ENCODE results near the gene ZFR2. TPM values are rescaled to one million over a fixed set of nuclear protein-coding genes. Genes with fewer than 3 reads are reported as not detected.
A peak's percentile ranks its signal among the peaks of the same experiment; 100 is the strongest.

The ZFR2 gene
- total and polyA plus RNA-seq, 4 experiments from 2014 or later: 1.2 to 4.1 (median 3.5) TPM

DNA sequence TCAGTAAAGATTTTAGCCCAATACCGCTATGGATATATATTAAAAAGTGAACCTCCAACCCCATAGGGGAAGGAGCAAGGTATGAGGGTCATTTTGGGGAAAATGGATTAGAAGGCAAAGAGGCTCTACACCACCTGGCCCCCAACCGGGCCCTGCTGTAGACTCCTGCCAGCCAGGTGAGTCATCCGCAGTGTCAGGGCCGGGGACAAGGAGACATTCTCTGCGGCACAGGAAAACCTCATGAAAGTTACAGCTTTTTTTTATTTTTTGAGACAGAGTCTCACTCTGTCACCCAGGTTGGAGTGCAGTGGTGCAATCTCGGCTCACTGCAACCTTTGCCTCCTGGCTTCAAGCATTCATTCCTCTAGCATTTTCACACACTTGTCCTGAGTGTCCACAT is 32.0 kb downstream of the ZFR2 start:
- Mint-ChIP-seq H3K9me3 (no peaks in the 10 kb centered on the region), H3K27me3 (peaks cover 0 to 2% of the 10 kb centered on the region in 2 donors), H3K27ac (peak overlapping the region in 3 of 7 donors; percentile 25 to 64 (median 29)), H3K4me1 (peaks cover 0 to 7% (median 4%) of the 10 kb centered on the region in 4 donors), H3K36me3 (no peaks in the 10 kb centered on the region), H3K4me3 (no peak overlapping the region)
- H3K27me3 ChIP-seq (ENCODE audit: insufficient read depth, low read length): no peaks in the 10 kb centered on the region
- no peak overlapping the region for H3K27ac ChIP-seq (ENCODE audit: low read depth, low read length)
- ChIA-PET POLR2A (ENCODE audit: partially characterized antibody) (no interaction called here), CTCF (ENCODE audit: partially characterized antibody) (no interaction called here)
- no peak overlapping the region for H3K4me3 ChIP-seq (ENCODE audit: low read length in 2 of 2)
- no peaks in the 10 kb centered on the region for H3K9me3 ChIP-seq (ENCODE audit: control insufficient read depth in 1 of 2, low read length in 2 of 2)
- intact Hi-C loops (cut with micrococcal nuclease): no loop called here
- peak in 1 of 5 donors; percentile 53 for DNase-seq
- H3K4me1 ChIP-seq (ENCODE audit: insufficient read depth, low read length): no peaks in the 10 kb centered on the region
- H3K36me3 ChIP-seq (ENCODE audit: insufficient read depth, low read length): no peaks in the 10 kb centered on the region

DNA sequence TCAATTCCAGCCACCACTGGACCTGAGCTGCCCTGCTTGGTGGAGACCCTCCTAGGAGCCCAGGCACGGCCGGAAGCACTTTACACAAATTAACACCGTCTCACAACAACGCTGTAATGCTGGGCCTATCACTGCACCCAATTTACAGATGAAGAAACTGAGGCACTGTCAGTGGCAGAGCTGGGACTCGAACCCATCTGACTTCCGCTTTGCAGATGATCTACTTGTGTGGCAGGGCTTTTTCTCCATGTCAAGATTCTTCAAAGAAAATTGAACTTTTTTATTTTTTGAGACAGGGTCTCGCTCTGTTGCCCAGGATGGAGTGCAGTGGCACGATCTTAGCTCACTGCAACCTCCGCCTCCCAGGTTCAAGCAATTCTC is 33.8 kb downstream of the ZFR2 start:
- H3K27ac ChIP-seq (ENCODE audit: low read depth, low read length): no peak overlapping the region
- POLR2A ChIA-PET (ENCODE audit: partially characterized antibody): no interaction called here
- H3K27me3 ChIP-seq (ENCODE audit: insufficient read depth, low read length): no peaks in the 10 kb centered on the region
- CTCF ChIA-PET (ENCODE audit: partially characterized antibody): no interaction called here
- H3K9me3 ChIP-seq (ENCODE audit: control insufficient read depth in 1 of 2, low read length in 2 of 2): no peaks in the 10 kb centered on the region
- no peak overlapping the region for H3K4me3 ChIP-seq (ENCODE audit: low read length in 2 of 2)
- Mint-ChIP-seq H3K36me3 (no peaks in the 10 kb centered on the region), H3K27me3 (peaks cover 0 to 2% of the 10 kb centered on the region in 2 donors), H3K4me1 (peaks cover 0 to 7% (median 4%) of the 10 kb centered on the region in 4 donors), H3K4me3 (no peak overlapping the region), H3K27ac (no peak overlapping the region), H3K9me3 (no peaks in the 10 kb centered on the region)
- H3K4me1 ChIP-seq (ENCODE audit: insufficient read depth, low read length): no peaks in the 10 kb centered on the region
- DNase-seq: no peak
- no peaks in the 10 kb centered on the region for H3K36me3 ChIP-seq (ENCODE audit: insufficient read depth, low read length)
- intact Hi-C loops (cut with micrococcal nuclease): no loop called here

DNA sequence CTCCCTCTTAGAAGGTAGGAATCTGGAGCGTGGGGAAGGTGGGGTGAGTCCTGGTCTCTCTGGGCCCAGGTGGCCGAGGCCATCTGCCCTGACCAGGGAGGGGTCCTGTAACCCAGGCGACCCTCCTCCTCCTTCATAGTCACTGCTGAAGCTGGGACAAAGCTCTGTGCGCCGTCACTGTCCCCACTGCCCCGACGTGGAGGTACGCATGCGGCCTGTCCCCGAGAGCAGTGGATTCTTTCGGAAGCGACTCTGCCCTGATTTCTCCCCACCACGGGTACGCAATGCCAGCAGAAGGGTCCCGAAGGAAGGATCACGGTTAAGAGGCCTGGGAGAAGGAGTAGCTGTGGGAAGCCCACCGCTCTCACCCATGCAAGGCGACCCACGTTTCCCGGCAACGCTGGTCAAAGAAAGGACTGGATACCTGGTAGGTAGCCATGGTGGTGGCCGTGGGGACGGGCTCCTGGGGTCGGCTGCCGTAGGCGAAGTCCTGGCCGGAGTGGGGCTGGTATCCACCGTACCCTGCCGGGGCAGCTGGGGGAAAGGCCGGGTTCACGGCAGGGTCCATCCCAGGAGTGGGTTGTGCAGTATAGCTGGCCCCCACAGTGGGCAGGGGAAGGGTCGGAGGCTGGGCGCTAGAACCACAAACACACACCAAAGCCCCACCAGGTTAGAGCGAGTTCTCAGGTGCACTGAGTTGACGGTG is 34.3 kb downstream of the ZFR2 start:
- H3K27me3 Mint-ChIP-seq: peaks cover 0 to 2% of the 10 kb centered on the region in 2 donors
- H3K9me3 Mint-ChIP-seq: no peaks in the 10 kb centered on the region
- H3K4me1 Mint-ChIP-seq: peaks cover 0 to 7% (median 4%) of the 10 kb centered on the region in 4 donors
- no peaks in the 10 kb centered on the region for H3K4me1 ChIP-seq (ENCODE audit: insufficient read depth, low read length)
- no peak overlapping the region for H3K27ac Mint-ChIP-seq
- H3K4me3 Mint-ChIP-seq: no peak overlapping the region
- H3K9me3 ChIP-seq (ENCODE audit: control insufficient read depth in 1 of 2, low read length in 2 of 2): no peaks in the 10 kb centered on the region
- ChIA-PET POLR2A (ENCODE audit: partially characterized antibody) (no interaction called here), CTCF (ENCODE audit: partially characterized antibody) (no interaction called here)
- H3K27ac ChIP-seq (ENCODE audit: low read depth, low read length): no peak overlapping the region
- no peak for DNase-seq
- H3K4me3 ChIP-seq (ENCODE audit: low read length in 2 of 2): no peak overlapping the region
- H3K27me3 ChIP-seq (ENCODE audit: insufficient read depth, low read length): no peaks in the 10 kb centered on the region
- no peaks in the 10 kb centered on the region for H3K36me3 ChIP-seq (ENCODE audit: insufficient read depth, low read length)
- intact Hi-C loops (cut with micrococcal nuclease): no loop called here
- no peaks in the 10 kb centered on the region for H3K36me3 Mint-ChIP-seq

DNA sequence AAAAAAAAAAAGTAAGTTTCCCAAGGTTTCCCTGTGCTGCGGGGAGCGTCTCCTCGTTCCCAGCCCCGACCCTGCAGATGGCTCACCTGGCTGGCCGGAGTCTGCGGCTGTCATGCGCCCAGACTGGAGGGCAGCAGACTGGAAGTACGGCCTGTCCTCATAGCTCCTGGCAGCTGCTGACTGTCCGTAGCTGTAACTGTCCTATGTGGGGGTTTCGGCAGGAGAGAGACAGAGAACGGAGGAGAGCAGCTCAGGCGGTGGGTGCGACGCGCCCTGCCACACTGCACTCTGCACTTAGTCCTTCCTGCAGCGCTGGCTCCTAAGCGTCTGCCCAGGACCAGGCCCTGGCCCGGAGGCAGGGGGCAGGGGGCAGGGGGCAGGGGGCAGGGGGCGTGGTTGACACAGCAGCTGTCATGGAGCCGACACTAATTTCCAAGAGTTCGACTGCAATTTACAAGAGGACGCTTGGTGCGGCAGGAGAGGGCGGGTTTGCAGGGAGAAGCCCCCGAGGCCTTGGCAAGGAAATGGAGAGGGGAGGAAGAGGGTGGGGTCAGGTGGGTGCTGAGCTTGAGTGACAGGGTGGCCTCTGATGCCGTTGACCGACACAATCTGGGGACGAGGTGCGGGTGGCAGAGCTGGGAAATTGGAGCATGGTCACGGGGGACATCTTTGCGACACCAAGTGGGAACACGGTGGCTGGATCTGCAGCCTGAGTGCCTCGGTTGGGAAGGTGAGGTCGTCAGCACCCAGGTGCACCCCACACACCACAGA is 35.1 kb downstream of the ZFR2 start:
- peaks cover 2% of the 10 kb centered on the region in 2 donors for H3K27me3 Mint-ChIP-seq
- peaks cover 0 to 7% (median 4%) of the 10 kb centered on the region in 4 donors for H3K4me1 Mint-ChIP-seq
- no peaks in the 10 kb centered on the region for H3K9me3 ChIP-seq (ENCODE audit: control insufficient read depth in 1 of 2, low read length in 2 of 2)
- intact Hi-C loops (cut with micrococcal nuclease): no loop called here
- H3K27me3 ChIP-seq (ENCODE audit: insufficient read depth, low read length): no peaks in the 10 kb centered on the region
- no peaks in the 10 kb centered on the region for H3K9me3 Mint-ChIP-seq
- H3K4me3 Mint-ChIP-seq: no peak overlapping the region
- ChIA-PET POLR2A (ENCODE audit: partially characterized antibody) (no interaction called here), CTCF (ENCODE audit: partially characterized antibody) (interaction anchor here (2.2 kb wide), 1 partner anchor 12 kb away, joined by 8 read pairs; no protein-coding TSS in a partner anchor)
- H3K27ac Mint-ChIP-seq: no peak overlapping the region
- H3K4me3 ChIP-seq (ENCODE audit: low read length in 2 of 2): no peak overlapping the region
- no peaks in the 10 kb centered on the region for H3K36me3 Mint-ChIP-seq
- DNase-seq: no peak
- H3K4me1 ChIP-seq (ENCODE audit: insufficient read depth, low read length): no peaks in the 10 kb centered on the region
- H3K27ac ChIP-seq (ENCODE audit: low read depth, low read length): no peak overlapping the region
- no peaks in the 10 kb centered on the region for H3K36me3 ChIP-seq (ENCODE audit: insufficient read depth, low read length)

DNA sequence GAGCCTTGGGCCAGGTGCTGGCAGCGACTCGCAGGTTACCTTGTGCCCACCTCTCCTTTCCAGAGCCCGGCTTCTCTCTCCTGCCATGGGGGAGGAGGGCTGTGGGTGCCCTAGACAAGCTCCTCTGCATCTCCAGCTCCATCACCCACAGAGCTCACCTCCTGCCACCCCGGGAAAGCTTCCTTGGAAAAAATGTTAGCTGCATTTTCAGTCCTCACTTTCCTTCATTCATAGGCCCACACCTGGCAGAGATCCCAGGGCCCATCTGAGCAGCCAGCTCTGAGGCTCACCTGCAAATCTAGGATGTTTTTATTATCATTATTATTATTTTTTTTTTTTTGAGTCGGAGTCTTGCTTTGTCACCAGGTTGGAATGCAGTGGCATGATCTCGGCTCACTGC is 36.8 kb downstream of the ZFR2 start:
- no peaks in the 10 kb centered on the region for H3K4me1 ChIP-seq (ENCODE audit: insufficient read depth, low read length)
- no peak overlapping the region for H3K27ac ChIP-seq (ENCODE audit: low read depth, low read length)
- Mint-ChIP-seq H3K9me3 (no peaks in the 10 kb centered on the region), H3K27me3 (peaks cover 2% of the 10 kb centered on the region in 2 donors), H3K27ac (no peak overlapping the region), H3K4me1 (peaks cover 0 to 10% (median 6%) of the 10 kb centered on the region in 4 donors), H3K36me3 (no peaks in the 10 kb centered on the region), H3K4me3 (no peak overlapping the region)
- H3K9me3 ChIP-seq (ENCODE audit: control insufficient read depth in 1 of 2, low read length in 2 of 2): no peaks in the 10 kb centered on the region
- H3K4me3 ChIP-seq (ENCODE audit: low read length in 2 of 2): no peak overlapping the region
- POLR2A ChIA-PET (ENCODE audit: partially characterized antibody): interaction anchor here (0.5 kb wide), 1 partner anchor 194 kb away, joined by 3 read pairs; no protein-coding TSS in a partner anchor
- intact Hi-C loops (cut with micrococcal nuclease): no loop called here
- H3K36me3 ChIP-seq (ENCODE audit: insufficient read depth, low read length): no peaks in the 10 kb centered on the region
- CTCF ChIA-PET (ENCODE audit: partially characterized antibody): interaction anchor here (2.2 kb wide), 1 partner anchor 10 kb away, joined by 8 read pairs; no protein-coding TSS in a partner anchor
- no peak for DNase-seq
- no peaks in the 10 kb centered on the region for H3K27me3 ChIP-seq (ENCODE audit: insufficient read depth, low read length)

DNA sequence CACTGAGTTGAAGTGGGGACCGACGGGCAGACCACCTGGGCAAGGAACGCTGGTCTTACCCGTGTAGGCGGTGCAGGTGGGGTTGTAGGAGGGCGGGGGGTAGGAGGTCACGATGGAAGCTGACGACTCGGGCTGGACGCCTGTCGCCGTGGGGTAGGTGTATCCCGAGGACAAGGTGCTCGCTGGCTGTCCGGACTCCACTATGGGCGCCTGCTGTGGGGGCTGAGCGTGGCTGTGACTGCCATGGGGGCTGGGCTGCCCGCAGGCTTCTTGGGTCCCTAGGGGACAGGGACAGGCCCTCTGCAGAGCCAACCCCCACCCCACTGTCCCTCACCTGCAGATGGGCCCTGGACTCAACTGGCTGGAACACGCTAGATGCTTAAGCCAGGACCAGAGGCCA is 37.2 kb downstream of the ZFR2 start:
- Mint-ChIP-seq H3K4me1 (peaks cover 0 to 7% (median 4%) of the 10 kb centered on the region in 4 donors), H3K27me3 (peaks cover 2% of the 10 kb centered on the region in 2 donors), H3K27ac (no peak overlapping the region), H3K9me3 (no peaks in the 10 kb centered on the region), H3K4me3 (no peak overlapping the region), H3K36me3 (no peaks in the 10 kb centered on the region)
- no peaks in the 10 kb centered on the region for H3K4me1 ChIP-seq (ENCODE audit: insufficient read depth, low read length)
- H3K27me3 ChIP-seq (ENCODE audit: insufficient read depth, low read length): no peaks in the 10 kb centered on the region
- no peak for DNase-seq
- H3K36me3 ChIP-seq (ENCODE audit: insufficient read depth, low read length): no peaks in the 10 kb centered on the region
- no peak overlapping the region for H3K27ac ChIP-seq (ENCODE audit: low read depth, low read length)
- intact Hi-C loops (cut with micrococcal nuclease): no loop called here
- ChIA-PET CTCF (ENCODE audit: partially characterized antibody) (no interaction called here), POLR2A (ENCODE audit: partially characterized antibody) (no interaction called here)
- no peak overlapping the region for H3K4me3 ChIP-seq (ENCODE audit: low read length in 2 of 2)
- H3K9me3 ChIP-seq (ENCODE audit: control insufficient read depth in 1 of 2, low read length in 2 of 2): no peaks in the 10 kb centered on the region
